HG02852 (cell line): Measurements from ENCODE around the gene SLIT3.

Source experiments
- ATAC-seq: cut with Tn5 transposase; IDR thresholded peaks from one replicate; pipeline ENCODE4 v1.9.1; 2021; ENCODE audit warnings: mild to moderate bottlenecking, moderate library complexity; ENCODE audit not compliant: unreplicated experiment

The SLIT3 gene

GRCh38 chr5:169178274-169178673, 122.7 kb downstream of the SLIT3 start:
- no peak for ATAC-seq

DNA sequence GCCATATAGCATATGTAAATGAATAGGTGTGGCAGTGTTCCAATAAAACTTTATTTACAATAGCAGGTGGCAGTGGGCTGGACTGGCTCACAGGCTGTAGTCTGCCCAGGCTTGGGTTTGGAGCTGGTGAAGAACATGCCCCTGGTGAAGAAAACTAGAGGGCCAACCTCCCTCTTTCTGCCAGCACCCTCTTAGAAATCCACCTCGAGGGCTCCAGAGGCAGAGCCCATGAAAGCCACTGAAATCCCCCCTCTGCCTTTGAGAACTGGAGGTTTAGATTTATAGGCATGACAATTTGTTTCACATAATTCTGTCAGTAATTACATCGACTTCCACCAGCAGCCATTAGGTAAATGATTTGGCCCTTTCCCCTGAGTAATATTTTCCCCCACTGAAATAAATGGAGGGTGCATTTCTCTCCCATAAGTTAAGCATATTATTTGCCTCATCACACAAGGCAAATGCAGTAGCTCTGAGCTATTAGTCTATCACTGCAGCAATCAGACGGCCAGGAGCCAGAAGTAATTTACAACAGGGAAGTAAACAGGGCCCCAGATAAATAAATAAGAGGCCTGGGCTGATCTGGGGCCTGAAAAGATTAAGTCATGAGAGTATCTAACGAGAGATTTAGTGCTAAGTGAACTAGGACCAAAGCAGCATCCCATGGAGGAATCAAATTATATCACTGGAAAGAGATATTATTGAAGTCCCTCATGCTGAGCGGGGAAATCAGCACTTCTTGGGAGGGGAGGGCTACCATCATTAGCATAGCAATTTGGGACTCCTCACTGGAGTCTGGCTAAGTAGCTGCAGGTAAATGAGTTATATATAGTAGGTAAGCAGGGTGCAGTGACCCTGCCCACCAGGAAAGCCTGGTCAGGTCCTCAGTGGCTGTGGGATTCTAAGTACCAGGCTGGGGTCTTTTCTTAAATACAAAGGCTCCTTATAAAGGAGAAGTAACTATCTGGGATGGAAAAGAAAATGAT, 123.9 kb downstream of the SLIT3 start:
- no peak for ATAC-seq

GRCh38 chr5:169175733-169176132, 125.2 kb downstream of the SLIT3 start:
- ATAC-seq = no peak

DNA sequence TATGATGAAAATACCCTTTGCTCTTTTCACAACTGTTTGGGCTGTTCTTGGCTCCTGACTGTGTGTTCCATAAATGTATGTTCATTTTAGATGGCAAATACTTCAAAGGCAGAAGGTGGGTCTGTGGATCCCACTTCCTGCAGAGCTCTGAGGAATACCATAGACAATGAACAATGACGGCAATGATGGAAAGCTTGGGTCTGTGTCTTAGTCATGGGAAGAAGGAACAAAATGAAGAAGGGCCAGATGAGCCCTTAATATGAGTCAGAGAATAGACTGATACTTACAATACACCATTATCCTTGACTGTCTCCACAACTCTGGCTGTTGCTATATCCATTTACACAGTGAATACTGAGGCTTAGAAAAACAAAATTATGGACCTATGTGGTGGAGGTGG, 126.0 kb downstream of the SLIT3 start:
- no peak for ATAC-seq

DNA sequence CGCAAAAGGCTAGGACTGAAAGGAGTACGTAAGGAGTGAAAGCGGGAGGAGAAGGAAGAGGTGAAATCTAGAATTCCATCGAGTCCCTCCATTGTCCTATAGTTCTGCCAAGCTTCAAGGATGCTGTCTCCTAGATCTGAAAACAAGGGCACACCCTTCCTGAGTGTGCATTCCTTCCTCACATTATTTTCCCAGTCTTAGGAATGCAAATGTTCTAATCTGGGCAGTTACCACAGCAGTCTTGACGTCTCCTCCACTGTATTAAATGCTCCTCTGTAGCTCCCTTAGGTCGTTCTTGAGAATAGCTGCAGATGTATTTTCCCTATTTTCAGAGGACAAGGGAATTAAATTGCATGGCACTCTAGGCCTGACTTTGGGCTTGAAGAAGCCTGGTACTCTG, 127.6 kb downstream of the SLIT3 start:
- no peak for ATAC-seq

DNA sequence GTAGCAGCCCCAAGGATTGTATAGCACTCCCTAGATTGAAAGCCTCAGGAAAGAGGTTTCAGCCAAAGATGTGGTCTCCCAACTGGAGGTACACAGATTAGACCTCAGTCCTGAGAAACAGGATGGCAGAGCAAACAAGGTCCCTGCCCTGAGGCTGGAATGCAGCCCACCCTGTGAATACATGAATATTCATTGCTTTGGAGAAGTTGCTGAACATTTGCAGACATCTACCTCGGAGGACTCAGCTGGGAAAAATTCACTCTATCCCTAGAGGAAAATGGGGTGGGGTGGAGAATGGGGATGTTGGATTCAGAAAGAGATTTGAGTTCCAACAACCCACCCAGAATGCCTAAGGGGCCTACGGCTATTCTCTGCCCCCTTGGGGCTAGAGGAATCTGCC, 129.4 kb downstream of the SLIT3 start:
- no peak for ATAC-seq

DNA sequence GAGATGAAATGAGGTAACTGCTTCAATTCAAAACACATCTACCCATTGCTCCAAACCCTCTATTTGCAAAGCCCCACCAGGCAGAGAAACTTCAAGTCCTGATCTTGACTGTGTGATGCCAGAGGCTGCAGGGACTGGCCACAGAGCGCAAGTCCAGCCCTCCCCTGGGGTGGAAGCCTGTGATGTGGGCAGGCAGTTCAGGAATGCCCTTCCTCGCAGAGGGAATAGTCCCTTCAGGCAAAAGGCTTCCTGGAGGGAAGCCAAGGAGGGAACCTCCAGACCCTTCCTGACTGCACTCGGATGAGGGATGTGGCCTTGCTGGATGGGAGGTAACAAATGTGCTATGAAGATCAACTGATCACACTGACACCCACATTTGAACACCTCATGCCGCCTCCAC, 131.2 kb downstream of the SLIT3 start:
- no peak for ATAC-seq

GRCh38 chr5:169168280-169168679, 132.7 kb downstream of the SLIT3 start:
- ATAC-seq = no peak

GRCh38 chr5:169166078-169166477, 134.9 kb downstream of the SLIT3 start:
- no peak for ATAC-seq

DNA sequence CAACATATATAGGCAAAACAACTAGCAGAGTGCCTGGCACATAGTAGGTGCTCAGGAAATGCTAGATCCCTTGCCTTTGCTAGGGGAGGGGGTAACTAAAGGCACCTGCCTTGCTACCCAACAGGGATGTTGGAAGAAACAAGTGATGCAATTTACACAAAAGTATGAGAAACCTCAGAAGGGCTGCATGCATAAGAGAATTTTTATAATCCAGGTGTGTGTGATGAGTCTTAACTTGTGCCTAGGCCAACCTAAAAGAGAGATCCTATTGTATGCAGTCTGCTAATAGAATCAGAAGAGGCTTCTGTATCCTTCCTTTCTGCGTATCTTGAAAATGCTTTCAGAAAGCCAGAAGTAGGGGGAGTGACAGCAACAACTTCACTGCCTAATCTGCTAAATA, 135.9 kb downstream of the SLIT3 start:
- ATAC-seq = no peak

GRCh38 chr5:169164481-169164925, 136.4 kb downstream of the SLIT3 start:
- no peak for ATAC-seq

GRCh38 chr5:169162407-169162806, 138.5 kb downstream of the SLIT3 start:
- no peak for ATAC-seq

- no peak for ATAC-seq
Observed at GRCh38 chr5:169161022-169161680, 139.8 kb downstream of the SLIT3 start.

DNA sequence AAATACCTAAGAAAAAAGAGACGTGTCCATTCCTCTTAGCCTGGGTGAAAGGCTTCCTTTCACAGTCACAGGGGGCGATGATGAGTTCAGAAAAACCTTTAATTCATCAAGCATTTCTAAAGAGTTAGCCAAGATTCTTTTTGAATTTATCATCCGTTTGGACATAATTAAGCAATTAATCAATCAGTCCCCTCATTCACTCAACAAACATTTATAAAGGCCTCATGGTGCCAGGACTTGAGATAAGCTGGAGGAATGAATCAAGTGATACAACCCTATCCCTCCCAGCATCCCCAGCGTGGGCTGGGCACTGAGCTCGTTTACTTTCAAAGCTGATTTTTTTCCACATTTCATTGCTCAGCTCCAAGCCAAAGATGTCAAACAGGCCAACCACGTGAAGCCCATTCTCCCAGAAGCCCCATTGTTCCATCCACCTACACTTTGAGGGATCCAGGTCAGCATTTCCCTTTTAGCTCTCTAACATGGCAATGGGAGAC, 140.5 kb downstream of the SLIT3 start:
- ATAC-seq = no peak

GRCh38 chr5:169158764-169159163, 142.2 kb downstream of the SLIT3 start:
- no peak for ATAC-seq

GRCh38 chr5:169157064-169157463, 143.9 kb downstream of the SLIT3 start:
- no peak for ATAC-seq

DNA sequence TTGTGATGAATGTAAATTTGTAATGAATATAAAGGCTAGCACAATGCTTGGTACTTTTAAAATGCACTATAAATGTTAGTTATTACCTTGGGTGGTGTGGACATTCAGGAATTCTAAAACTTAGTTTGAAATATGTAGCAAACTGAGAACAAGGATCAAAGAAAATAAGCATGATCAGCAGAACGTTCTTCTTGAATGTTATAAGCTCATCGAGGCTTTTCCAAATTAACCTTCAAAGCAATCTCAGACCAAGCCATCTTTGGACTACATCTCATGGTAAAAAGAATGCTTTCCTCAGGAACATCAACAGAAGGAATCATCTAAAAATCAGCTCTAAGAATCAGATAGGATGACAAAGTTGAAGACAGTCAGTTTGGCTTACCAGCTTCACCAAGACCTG, 146.3 kb downstream of the SLIT3 start:
- no peak for ATAC-seq

- ATAC-seq = no peak
Observed at GRCh38 chr5:169153405-169153804, 147.5 kb downstream of the SLIT3 start.

DNA sequence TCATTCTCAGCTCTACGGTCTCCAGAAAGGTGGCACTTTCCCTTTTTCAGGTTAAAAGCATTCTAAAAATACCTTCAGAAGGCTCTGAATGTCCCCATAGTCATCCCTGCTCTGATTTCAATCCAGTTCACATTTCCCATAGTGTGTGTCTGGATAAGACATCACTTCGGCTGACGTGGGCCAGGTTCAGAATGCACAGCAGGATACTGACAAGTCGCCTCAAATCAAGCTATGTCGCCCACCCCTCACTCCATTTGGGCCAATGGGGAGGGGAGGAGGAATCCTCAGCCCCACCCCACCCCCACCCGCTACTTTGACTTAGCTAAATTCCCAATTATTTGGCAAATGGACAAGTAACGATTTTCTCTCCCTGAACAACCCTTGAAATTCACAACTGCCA, 148.0 kb downstream of the SLIT3 start:
- ATAC-seq = no peak

GRCh38 chr5:169152453-169152852, 148.5 kb downstream of the SLIT3 start:
- no peak for ATAC-seq

GRCh38 chr5:169151051-169151805, 149.7 kb downstream of the SLIT3 start:
- no peak for ATAC-seq
